Lung (tissue), 12 donors: ENCODE data around the gene KDM6A. TPM values are rescaled to one million over a fixed set of nuclear protein-coding genes. Genes with fewer than 3 reads are reported as not detected.
"Not testable (repeated sequence)": the region's sequence is repeated elsewhere in the genome, so short reads cannot be mapped to it uniquely, and the experiment has no call there.

Source experiments
- ATAC-seq: fragments of 200-7000 bp; cut with Tn5 transposase; one replicate; pipeline ENCODE4 v1.9.1; 2020; ENCODE audit warnings: moderate number of reproducible peaks; ENCODE audit not compliant: insufficient read depth, low FRiP score
- DNase-seq, 3 donors: peaks; one replicate each; pipeline ENCODE4 v3.0.0-alpha.2; 2013 to 2017
- H3K27ac ChIP-seq, 2 donors: one replicate each; pipeline ENCODE4 v1.5.1; 2013; ENCODE audit warnings: mild to moderate bottlenecking in 2 of 2, moderate library complexity in 2 of 2, control low read depth in 1 of 2, inconsistent platforms in 1 of 2, low read depth in 1 of 2, low read length in 1 of 2
- H3K27me3 ChIP-seq, 3 donors: one replicate each; pipeline ENCODE4 v1.5.1; 2013; ENCODE audit warnings: low read length in 2 of 3; ENCODE audit not compliant: control insufficient read depth in 3 of 3, insufficient read depth in 3 of 3
- H3K36me3 ChIP-seq, 4 donors: one replicate each; pipeline ENCODE4 v1.5.1; 2013; ENCODE audit warnings: low read length in 4 of 4, mild to moderate bottlenecking in 1 of 4, moderate library complexity in 1 of 4; ENCODE audit not compliant: control insufficient read depth in 4 of 4, insufficient read depth in 4 of 4
- H3K4me1 ChIP-seq, 5 donors: one replicate each; pipeline ENCODE4 v1.5.1; 2013; ENCODE audit warnings: low read length in 5 of 5, mild to moderate bottlenecking in 2 of 5, moderate library complexity in 1 of 5; ENCODE audit not compliant: control insufficient read depth in 5 of 5, insufficient read depth in 5 of 5
- H3K4me3 ChIP-seq: one replicate; pipeline ENCODE4 v1.5.1; 2013; ENCODE audit warnings: mild to moderate bottlenecking, control low read depth, moderate library complexity
- H3K9ac ChIP-seq, 2 donors: one replicate each; pipeline ENCODE4 v1.5.1; 2013; ENCODE audit warnings: low read length in 2 of 2, control low read depth in 1 of 2; ENCODE audit not compliant: insufficient read depth in 1 of 2
- H3K9me3 ChIP-seq, 4 donors: one replicate each; pipeline ENCODE4 v1.5.1; 2013; ENCODE audit warnings: low read length in 3 of 4, mild to moderate bottlenecking in 1 of 4, moderate library complexity in 1 of 4; ENCODE audit not compliant: control insufficient read depth in 4 of 4, insufficient read depth in 3 of 4
- WGBS, 2 donors: extraction: QIAGEN DNeasy Blood & Tissue Kit; methylation state at CpG; one replicate each; pipeline ENCODE4 v1.1.7; 2013; 5-methylcytosine and 5-hydroxymethylcytosine counted together
- polyA plus RNA-seq, 2 donors: library from polyadenylated mRNA; stranded (reverse); fragments of 200-250 nt; gene quantifications; one replicate each; pipeline ENCODE4 v1.2.1, GENCODE V29; 2013
- total RNA-seq, 2 donors: library from RNA; depleted of rRNA in 1 of 2; stranded (reverse); fragments of >200 nt in 1 of 2; gene quantifications; one replicate each; pipeline ENCODE4 v1.2.1, GENCODE V29; 2014 to 2021
- TF ChIP-seq, protein P1 (sequence below): IDR thresholded peaks from 2 replicates; pipeline ENCODE4 v1.5.1; 2012; ENCODE audit warnings: mild to moderate bottlenecking; ENCODE audit errors: control extremely low read depth, extremely low read depth
- donor health status: control.
- donor health status: control.
- donor health status: Bipolar disorder and iron deficiency.
- donor health status: healthy.
- donor health status: DM: yes; HTN: yes; CAD: no.

The KDM6A gene
- total and polyA plus RNA-seq, 4 donors = 7.6 to 141 (median 23.5) TPM

DNA sequence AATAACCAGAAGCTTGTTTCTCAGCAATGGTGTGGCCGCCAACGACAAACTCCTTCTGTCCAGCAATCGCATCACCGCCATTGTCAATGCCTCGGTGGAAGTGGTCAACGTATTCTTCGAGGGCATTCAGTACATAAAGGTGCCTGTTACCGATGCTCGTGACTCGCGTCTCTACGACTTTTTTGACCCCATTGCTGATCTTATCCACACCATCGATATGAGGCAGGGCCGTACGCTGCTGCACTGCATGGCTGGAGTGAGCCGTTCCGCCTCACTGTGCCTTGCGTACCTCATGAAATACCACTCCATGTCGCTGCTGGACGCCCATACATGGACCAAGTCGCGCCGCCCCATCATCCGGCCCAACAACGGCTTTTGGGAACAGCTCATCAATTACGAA, 28.8 kb upstream of the KDM6A start:
- Histone ChIP-seq H3K27ac (no peak overlapping the region), H3K4me3 (no peak overlapping the region), H3K9me3 (no peaks in the 10 kb centered on the region), H3K9ac (no peak overlapping the region), H3K36me3 (no peaks in the 10 kb centered on the region), H3K4me1 (no peaks in the 10 kb centered on the region), H3K27me3 (peaks cover 0 to 18% (median 3%) of the 10 kb centered on the region in 3 donors)
- DNase-seq (no peak), ATAC-seq (no peak)
- TF ChIP-seq, protein P1, sequence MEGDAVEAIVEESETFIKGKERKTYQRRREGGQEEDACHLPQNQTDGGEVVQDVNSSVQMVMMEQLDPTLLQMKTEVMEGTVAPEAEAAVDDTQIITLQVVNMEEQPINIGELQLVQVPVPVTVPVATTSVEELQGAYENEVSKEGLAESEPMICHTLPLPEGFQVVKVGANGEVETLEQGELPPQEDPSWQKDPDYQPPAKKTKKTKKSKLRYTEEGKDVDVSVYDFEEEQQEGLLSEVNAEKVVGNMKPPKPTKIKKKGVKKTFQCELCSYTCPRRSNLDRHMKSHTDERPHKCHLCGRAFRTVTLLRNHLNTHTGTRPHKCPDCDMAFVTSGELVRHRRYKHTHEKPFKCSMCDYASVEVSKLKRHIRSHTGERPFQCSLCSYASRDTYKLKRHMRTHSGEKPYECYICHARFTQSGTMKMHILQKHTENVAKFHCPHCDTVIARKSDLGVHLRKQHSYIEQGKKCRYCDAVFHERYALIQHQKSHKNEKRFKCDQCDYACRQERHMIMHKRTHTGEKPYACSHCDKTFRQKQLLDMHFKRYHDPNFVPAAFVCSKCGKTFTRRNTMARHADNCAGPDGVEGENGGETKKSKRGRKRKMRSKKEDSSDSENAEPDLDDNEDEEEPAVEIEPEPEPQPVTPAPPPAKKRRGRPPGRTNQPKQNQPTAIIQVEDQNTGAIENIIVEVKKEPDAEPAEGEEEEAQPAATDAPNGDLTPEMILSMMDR = no peak
- WGBS, 2 donors = 95 to 98% methylated on average over 24 to 26 of the region's 26 CpGs

DNA sequence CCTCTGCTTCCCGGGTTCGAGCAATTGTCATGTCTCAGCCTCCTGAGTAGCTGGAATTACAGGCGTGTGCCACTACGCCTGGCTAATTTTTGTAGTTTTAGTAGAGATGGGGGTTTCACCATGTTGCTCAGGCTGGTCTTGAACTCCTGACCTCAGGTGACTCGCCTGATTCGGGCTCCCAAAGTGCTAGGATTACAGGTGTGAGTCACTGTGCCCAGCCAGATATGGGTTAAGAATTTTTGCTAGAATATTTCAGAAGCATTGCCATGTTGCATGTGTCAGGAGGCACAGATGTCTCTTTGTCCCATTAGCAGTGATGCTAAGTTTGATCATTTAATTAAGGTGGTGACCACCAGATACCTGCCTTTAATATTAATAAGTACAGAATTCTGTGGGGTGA, 22.1 kb upstream of the KDM6A start:
- H3K36me3 ChIP-seq, H3K4me3 ChIP-seq, H3K27me3 ChIP-seq, H3K27ac ChIP-seq, H3K9ac ChIP-seq, DNase-seq, ATAC-seq, H3K9me3 ChIP-seq, H3K4me1 ChIP-seq: not testable (repeated sequence)
- 90 to 94% methylated on average over 6 of the region's 6 CpGs for WGBS, 2 donors

DNA sequence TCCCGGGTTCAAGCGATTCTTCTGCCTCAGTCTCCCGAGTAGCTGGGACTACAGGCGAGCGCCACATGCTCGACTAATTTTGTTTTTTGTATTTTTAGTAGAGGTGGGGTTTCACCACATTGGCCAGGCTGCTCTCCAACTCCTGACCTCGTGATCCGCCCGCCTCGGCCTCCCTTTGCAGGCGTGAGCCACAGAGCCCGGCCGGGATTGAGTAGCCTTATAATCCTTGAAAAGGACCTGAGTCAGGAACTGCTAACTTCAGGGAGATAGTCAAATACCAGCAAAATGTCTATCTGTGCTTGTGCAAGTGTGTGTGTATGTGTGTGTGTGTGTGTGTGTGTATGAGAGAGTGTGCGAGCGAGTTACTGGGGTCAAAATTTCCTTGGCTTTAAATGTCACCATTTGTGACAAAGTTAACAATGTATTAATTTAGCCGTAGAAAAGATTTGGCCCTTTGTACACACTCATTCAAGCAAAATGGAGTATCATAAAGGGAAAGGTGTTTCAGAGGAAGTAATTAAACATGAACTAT, 1.8 kb upstream of the KDM6A start:
- ATAC-seq (no peak), DNase-seq (peak; percentile 14 to 29 (median 15))
- no peaks in the 10 kb centered on the region for H3K9me3 ChIP-seq
- no peak overlapping the region for H3K4me3 ChIP-seq
- no peaks in the 10 kb centered on the region for H3K27me3 ChIP-seq
- H3K27ac ChIP-seq = peak overlapping the region in 1 of 2 donors; percentile 66
- peaks cover 0 to 22% (median 6%) of the 10 kb centered on the region in 5 donors for H3K4me1 ChIP-seq
- peak overlapping the region in 1 of 2 donors; percentile 76 for H3K9ac ChIP-seq
- WGBS, 2 donors = 69 to 76% methylated on average over 13 to 16 of the region's 16 CpGs
- TF ChIP-seq, protein P1 = no peak
- peaks cover 0 to 8% (median 0%) of the 10 kb centered on the region in 4 donors for H3K36me3 ChIP-seq

DNA sequence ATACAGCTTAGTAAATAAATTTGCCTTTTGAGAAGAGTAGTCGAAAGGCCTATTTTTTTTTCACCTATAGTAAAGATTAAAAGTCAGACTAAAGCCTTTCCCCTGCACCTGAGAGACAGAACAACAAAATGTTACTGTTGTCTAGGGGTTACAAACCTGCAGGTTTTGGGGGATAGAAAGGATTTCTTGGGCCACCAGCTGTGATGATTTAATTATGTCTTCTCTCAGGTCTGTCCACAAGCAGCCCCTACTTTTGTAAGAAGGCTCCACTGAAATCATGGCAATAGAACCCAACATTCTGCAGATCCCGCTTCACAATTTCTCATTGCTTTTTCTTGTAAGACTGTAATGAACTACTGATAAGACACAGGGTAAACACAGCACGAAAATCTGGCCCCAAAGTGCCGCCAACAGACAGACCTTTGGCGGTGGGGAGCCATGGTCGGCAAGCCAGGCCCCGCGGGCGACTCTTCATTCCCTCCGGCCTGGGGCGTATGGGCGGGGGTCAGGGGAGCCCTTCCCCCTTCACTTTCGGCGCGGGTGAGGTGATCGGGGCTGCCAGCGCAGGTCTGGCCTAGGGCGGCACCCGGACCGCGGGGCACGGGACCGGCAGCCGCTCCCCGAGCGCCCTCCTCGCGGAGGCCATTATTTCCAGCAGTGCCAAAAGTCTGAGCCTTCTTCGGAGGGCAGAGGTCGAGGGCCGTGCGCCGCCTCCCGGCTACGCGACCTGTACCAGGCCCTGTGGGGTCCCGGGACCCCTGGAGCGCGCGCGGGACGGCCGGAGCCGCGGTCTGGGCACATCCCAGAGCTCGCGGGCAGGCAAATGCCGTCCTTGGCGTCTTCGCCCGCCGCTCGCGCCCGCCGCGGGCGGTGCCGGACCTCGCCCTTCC, 812 bp upstream of the KDM6A start:
- TF ChIP-seq, protein P1 = no peak
- DNase-seq (peak; percentile 62 to 71 (median 66)), ATAC-seq (no peak)
- Histone ChIP-seq H3K36me3 (peaks cover 0 to 8% (median 0%) of the 10 kb centered on the region in 4 donors), H3K9me3 (no peaks in the 10 kb centered on the region), H3K4me3 (peak overlapping the region; percentile 79), H3K9ac (peak overlapping the region; percentile 76 to 82), H3K27me3 (no peaks in the 10 kb centered on the region), H3K27ac (peak overlapping the region; percentile 99), H3K4me1 (peaks cover 0 to 24% (median 6%) of the 10 kb centered on the region in 5 donors)
- WGBS, 2 donors = 1 to 2% methylated on average over 14 to 60 of the region's 60 CpGs
